OCI-LY3 (cell line): ENCODE measurements around the gene TMEM245.

Experiments used
- CTCF ChIP-seq: fragments of 200-600, 300-600 bp; sonication (generic); IDR thresholded peaks from 2 replicates; pipeline ENCODE4 v1.5.1; 2014; ENCODE audit warnings: antibody characterized with exemption, low read length, low read depth
- EZH2phosphoT487 ChIP-seq: fragments of 200-600 bp; shearing (Covaris generic); IDR thresholded peaks from 2 replicates; pipeline ENCODE4 v1.6.1; 2018; ENCODE audit warnings: antibody characterized with exemption, mixed run types, low read depth

- TF ChIP-seq CTCF (no peak), EZH2phosphoT487 (no peak)
Measured at GRCh38 chr9:109020113-109020512, 99.6 kb downstream of the TMEM245 start.
